HG02973 (cell line): ENCODE data around the gene LTO1.

ENCODE experiments used
- ATAC-seq: cut with Tn5 transposase; IDR thresholded peaks from one replicate; pipeline ENCODE4 v1.9.1; 2021; ENCODE audit warnings: moderate library complexity; ENCODE audit not compliant: unreplicated experiment

The LTO1 gene

GRCh38 chr11:69682221-69682620 is 7.1 kb upstream of the LTO1 start:
- no peak for ATAC-seq

- ATAC-seq, result no peak
These were observed 5.5 kb upstream of the LTO1 start for GRCh38 chr11:69680688-69681087.

- no peak for ATAC-seq
These were observed 2.6 kb upstream of the LTO1 start for GRCh38 chr11:69677749-69678148.

GRCh38 chr11:69674267-69674885 is 777 bp downstream of the LTO1 start:
- ATAC-seq, result no peak

DNA sequence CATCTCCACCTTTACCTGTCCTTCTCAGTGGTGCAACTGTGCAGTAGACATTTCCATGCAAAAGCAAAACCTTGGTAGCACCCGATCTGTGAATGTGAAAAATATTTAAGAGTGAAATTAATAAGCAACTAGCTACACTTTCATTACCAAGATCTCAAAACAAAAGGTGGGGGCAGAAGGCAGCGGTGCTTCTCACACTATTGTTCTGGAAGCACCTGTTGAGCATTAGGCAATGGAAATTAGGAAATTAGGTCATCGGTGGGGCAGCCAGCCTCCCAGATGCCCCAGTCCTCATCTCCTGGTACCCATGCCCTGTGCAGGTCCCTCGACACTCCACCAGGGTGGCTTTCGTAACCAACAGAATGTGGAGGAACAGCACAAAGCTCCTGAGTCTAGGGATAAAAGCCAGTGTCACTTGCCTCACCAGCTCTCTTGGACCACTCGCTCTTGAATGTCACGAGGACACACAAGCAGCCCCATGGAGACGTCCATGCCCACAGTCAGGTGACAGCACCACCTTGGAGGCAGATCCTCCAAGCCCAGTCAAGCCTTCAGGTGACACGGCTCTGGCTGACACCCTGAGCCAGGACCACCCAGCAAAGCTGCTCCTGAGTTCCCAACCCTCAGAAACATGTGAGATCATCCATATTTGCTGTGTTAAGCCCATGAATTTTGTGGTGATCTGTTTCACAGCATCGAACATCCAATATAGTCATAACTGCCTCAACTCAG is 3.3 kb downstream of the LTO1 start:
- no peak for ATAC-seq

DNA sequence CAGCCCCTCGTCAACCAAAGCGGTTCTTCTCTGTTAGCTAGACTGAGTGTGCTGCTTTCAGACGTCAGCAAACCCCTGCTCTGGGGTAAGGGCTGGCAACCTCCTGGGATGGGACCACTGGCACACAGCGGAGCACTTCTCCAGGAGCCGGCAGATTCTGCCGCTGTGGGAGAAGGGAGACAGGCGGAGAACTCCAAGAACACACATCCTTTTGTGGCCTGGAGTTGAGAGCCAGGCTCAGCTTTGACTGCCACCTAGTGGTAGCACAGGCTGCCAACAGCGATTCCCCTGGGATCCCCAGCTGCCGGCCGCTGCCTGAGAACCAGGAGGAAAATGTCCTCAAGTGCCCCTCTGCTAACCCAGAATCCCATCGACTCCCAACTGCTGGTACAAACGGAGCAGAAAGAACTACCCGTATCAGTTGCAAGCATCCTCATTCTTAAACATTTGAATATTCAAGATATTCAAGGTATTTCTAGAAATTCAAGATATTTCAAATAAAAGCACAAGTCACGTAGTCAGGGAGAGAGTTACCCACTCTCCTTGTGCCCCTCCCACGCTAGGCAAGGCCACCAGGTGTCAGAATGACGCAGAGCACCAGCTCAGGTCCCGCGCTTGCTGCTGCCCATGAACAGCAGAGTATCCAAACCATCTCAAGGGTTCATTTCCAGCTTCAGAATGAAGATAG is 4.9 kb downstream of the LTO1 start:
- no peak for ATAC-seq

- no peak for ATAC-seq
These were observed 5.7 kb downstream of the LTO1 start for GRCh38 chr11:69669486-69669885.

DNA sequence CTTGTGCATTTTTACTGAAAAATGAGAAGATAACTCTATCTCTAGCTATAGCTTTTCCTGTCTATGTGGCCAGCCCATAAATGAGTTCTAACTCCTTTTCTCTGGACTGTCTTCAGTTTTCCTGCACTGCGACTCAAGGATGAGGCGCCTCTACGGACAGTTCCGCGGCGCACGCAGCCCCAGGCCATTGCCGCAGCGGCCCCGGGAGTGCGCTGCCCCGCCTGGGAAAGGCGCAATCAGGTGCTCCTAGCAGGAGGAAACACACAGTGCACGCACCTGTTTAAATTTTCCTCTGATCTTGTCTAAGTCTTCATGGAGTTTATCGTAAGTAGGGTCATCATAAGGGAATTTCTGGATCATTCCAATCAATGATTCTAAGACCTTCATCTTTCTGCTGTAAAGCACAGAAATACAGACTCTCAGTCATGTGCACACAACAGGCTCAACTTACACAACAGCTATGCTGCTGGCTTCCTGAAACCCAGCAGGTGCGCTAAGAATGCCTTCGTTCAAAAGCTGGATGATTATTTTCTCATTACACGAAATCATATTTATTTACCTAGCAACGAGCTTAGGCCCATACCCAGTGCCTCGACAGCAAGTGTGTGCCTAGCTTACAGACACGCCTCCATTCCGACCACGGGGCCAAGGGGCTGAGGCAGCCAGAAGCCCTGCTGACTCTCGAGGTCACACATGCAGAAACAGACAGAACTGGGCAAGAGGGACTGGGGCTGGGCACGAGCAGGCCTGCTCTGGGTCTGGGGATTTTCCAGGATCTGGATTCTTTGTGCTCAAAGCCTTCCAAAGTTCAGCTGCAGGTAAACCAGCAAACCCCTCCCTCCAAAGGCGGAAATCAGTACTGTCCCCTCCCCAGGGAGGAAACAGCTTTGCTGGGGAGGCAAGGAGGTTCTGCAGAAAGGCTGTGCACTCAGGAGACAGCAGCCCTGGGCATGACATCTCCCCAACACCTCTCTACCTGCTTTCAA is 7.2 kb downstream of the LTO1 start:
- ATAC-seq, result no peak

DNA sequence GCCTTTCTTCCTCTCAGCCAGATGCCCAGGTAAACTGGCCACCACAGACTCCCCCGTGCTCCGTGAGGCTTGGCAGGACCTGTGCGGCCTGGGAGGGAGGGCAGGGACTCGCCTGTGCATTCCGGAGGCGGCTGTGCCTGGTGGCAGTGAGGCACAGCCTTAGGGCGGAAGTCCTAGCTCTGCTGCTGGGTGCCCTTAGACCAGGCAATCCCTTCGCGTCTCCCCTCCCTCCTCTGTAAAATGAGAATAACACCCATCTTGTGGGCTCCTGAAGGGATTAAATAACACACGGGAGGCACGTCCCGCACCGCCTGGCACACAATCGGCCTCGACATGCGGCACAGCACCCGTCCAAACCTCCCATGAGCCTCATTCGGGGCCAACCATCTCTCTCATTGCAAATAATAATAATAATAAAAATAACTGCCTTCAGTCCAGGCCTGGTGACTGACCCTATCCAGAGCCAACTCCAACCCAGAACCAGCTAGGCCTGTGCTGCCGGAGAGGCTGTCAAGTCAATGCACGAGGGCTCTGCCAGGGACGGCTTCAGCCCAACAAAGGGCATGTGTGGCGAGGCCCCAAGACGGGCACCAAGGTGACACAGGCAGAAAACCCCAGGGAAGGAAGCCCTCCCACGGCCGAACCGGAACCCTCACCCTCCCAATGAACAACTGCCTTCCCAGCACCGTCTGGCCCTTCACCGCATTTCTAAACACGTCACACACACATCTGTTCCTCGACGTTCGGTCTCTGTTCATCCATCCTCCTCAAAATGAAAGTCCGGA is 8.2 kb downstream of the LTO1 start:
- no peak for ATAC-seq

DNA sequence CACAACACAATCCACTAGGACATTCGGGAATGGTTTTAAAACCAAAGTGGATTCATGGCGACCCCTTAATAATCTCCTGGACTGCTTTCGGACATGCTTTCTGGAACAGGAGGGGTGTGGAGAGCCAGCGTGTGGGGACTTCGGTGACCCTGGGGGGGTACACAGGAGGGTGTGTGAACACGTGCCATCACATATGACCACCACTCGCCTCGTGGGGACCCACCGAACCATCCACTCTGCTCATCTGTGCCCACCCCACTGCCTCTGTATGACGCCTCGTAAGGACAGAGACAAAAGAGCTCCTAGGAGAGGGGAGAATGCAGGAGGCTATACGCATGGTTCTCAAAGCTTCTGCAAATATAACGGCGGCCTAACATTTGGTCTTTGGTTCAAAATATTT is 8.9 kb downstream of the LTO1 start:
- no peak for ATAC-seq

GRCh38 chr11:69665669-69666068 is 9.5 kb downstream of the LTO1 start:
- ATAC-seq, result no peak

DNA sequence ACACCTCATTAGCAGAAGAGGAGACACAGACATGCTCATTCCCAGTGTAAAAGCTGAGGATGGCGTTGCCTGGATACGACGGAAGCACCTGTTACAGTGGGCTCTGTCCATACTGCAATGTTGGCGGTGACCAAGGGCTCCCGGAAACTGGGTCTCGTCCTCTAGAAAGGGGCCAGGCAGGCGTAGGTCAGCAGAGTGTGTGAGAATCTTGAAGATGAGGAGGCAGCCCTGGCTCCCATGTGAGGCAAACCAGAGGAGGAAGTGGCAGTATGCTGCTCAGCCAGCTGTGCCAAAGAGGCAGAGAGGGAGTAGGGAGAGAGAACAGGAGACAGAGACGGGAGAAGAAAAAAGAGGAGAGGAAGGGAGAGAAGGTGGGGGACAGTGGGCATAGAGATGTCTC is 10.3 kb downstream of the LTO1 start:
- no peak for ATAC-seq

GRCh38 chr11:69664103-69664775 is 10.9 kb downstream of the LTO1 start:
- no peak for ATAC-seq

GRCh38 chr11:69663326-69663725 is 11.8 kb downstream of the LTO1 start:
- no peak for ATAC-seq

DNA sequence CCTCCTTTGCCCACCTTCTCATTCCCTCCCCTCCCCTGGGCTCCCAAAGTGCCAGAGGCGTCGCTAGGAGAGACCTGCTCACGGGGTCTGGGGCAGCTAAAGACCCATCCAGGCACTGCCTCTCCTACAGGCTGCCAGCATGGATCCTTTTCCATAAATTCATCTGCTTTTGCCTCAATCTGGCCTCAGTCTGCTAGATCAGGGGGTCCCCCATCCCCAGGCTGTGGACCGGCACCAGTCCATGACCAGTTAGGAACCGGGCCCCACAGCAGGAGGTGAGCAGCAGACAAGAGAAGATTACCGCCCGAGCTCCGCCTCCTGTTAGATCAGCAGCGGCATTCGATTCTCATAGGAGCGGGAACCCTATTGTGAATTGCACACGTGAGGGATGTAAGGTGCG is 12.3 kb downstream of the LTO1 start:
- no peak for ATAC-seq

- no peak for ATAC-seq
These were observed 13.0 kb downstream of the LTO1 start for GRCh38 chr11:69662021-69662698.

GRCh38 chr11:69661413-69661715 is 13.8 kb downstream of the LTO1 start:
- ATAC-seq, result no peak

- ATAC-seq, result no peak
These were observed 15.1 kb downstream of the LTO1 start for GRCh38 chr11:69660001-69660500.

DNA sequence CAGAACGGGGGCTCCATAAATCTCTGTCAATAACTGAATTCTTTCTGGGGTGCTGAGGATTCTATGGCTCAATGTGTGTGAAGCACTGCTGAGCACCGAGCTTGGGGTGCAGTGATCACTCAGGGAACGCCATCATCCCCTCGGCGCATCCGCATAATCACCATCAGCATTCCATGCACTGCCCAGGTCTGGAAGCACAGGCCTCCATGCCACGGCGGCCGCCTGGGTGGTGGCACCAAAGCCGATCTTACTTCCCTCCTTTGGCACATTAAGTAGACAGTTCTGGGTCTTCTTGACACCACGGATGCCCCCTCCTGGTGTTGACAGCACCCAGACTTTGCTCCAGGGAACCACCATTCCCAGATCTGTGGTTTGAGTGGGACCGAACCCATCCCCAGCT is 15.6 kb downstream of the LTO1 start:
- no peak for ATAC-seq
